OCI-LY7 (cell line): ENCODE measurements around the gene ASB2. TPM values are rescaled to one million over a fixed set of nuclear protein-coding genes. Genes with fewer than 3 reads are reported as not detected.

Experiments used
- BruUV-seq: library from RNA; stranded (reverse); fragments of 400-500 nt; replicated peaks from 2 replicates; lab custom pipeline; 2021; lab: Mats Ljungman, UMichigan
- CTCF ChIA-PET: fragments of 300-600 bp; sonication (Branson Sonifier 250); formaldehyde crosslinking; loops from one replicate; lab custom pipeline; 2022; ENCODE audit warnings: antibody characterized with exemption; ENCODE audit not compliant: unreplicated experiment; lab: Charles Lee
- POLR2A ChIA-PET: fragments of 300-600 bp; sonication (Branson Sonifier 250); formaldehyde crosslinking; loops from one replicate; lab custom pipeline; 2022; ENCODE audit warnings: antibody characterized with exemption; lab: Charles Lee
- DNase-seq: peaks from one replicate; pipeline ENCODE4 v3.0.0-alpha.2; 2015; ENCODE audit warnings: low spot score
- H2AFZ ChIP-seq: fragments of 200-600 bp; sonication (generic), shearing (Covaris generic); 2 replicates; pipeline ENCODE4 v1.6.1; 2014; ENCODE audit warnings: mild to moderate bottlenecking, antibody characterized with exemption, low read length, moderate library complexity
- H3K27ac ChIP-seq: fragments of 200-600 bp; sonication (generic); 2 replicates; pipeline ENCODE4 v1.5.1; 2014; ENCODE audit warnings: mixed run types, low read depth, mild to moderate bottlenecking, moderate library complexity, low read length, inconsistent platforms; ENCODE audit not compliant: poor library complexity, severe bottlenecking
- H3K36me3 ChIP-seq: fragments of 200-600 bp; sonication (generic); 2 replicates; pipeline ENCODE4 v1.6.1; 2014; ENCODE audit warnings: mild to moderate bottlenecking, antibody characterized with exemption, low read length, moderate library complexity, mixed read lengths; ENCODE audit not compliant: insufficient read depth
- H3K4me1 ChIP-seq: fragments of 200-600 bp; sonication (generic); 2 replicates; pipeline ENCODE4 v1.5.1; 2014; ENCODE audit warnings: mild to moderate bottlenecking, low read length; ENCODE audit not compliant: insufficient read depth, poor library complexity, severe bottlenecking
- H3K4me2 ChIP-seq: fragments of 200-600 bp; sonication (generic); 2 replicates; pipeline ENCODE4 v1.6.1; 2014; ENCODE audit warnings: mild to moderate bottlenecking, low read length
- H3K4me3 ChIP-seq: fragments of 200-600 bp; sonication (generic); 2 replicates; pipeline ENCODE4 v1.5.1; 2014; ENCODE audit warnings: mild to moderate bottlenecking, low read depth, low read length; ENCODE audit not compliant: poor library complexity, severe bottlenecking
- H3K79me2 ChIP-seq: fragments of 200-600 bp; sonication (generic); 2 replicates; pipeline ENCODE4 v1.6.1; 2016; ENCODE audit warnings: low read depth, mild to moderate bottlenecking, low read length, moderate library complexity, mixed read lengths; ENCODE audit not compliant: insufficient read depth
- H3K9me2 ChIP-seq: fragments of 200-600 bp; sonication (generic); 2 replicates; pipeline ENCODE4 v1.6.1; 2016; ENCODE audit warnings: mild to moderate bottlenecking, low read length, mixed read lengths; ENCODE audit not compliant: insufficient read depth
- H3K9me3 ChIP-seq: fragments of 200-600 bp; sonication (generic); 2 replicates; pipeline ENCODE4 v1.6.1; 2014; ENCODE audit warnings: mild to moderate bottlenecking, mixed run types, low read length, mixed read lengths
- H4K20me1 ChIP-seq: fragments of 200-600 bp; sonication (generic); 2 replicates; pipeline ENCODE4 v1.6.1; 2014; ENCODE audit warnings: mild to moderate bottlenecking, antibody characterized with exemption, low read length, moderate library complexity, mixed read lengths; ENCODE audit not compliant: insufficient read depth
- EZH2phosphoT487 ChIP-seq: fragments of 200-600 bp; sonication (generic); IDR thresholded peaks from 2 replicates; pipeline ENCODE4 v1.6.1; 2018; ENCODE audit warnings: low read depth, borderline replicate concordance, mild to moderate bottlenecking, mixed run types, antibody characterized with exemption, low read length, moderate library complexity, mixed read lengths
- intact Hi-C: fragments of 100-400 bp; cut with micrococcal nuclease; formaldehyde crosslinking; loops from one replicate; pipeline ENCODE4 v1.10.0; 2022; ENCODE audit not compliant: unreplicated experiment
- total RNA-seq, 2 experiments: library from RNA; depleted of rRNA in 1 of 2; stranded (reverse); fragments of >200 nt in 1 of 2; shearing (Covaris generic) in 1 of 2; gene quantifications; 2 replicates each; pipeline ENCODE4 v1.2.3, GENCODE V29; 2014 to 2022
- TF ChIP-seq, protein P1 (sequence below): fragments of 200-600 bp; sonication (generic); conservative IDR thresholded peaks from 2 replicates; pipeline ENCODE4 v1.5.1; 2014; ENCODE audit warnings: mild to moderate bottlenecking, antibody characterized with exemption, low read length, moderate library complexity, mixed read lengths

The ASB2 gene
- total RNA-seq, 2 experiments from 2014 or later, result 21.7 to 23.6 TPM

DNA sequence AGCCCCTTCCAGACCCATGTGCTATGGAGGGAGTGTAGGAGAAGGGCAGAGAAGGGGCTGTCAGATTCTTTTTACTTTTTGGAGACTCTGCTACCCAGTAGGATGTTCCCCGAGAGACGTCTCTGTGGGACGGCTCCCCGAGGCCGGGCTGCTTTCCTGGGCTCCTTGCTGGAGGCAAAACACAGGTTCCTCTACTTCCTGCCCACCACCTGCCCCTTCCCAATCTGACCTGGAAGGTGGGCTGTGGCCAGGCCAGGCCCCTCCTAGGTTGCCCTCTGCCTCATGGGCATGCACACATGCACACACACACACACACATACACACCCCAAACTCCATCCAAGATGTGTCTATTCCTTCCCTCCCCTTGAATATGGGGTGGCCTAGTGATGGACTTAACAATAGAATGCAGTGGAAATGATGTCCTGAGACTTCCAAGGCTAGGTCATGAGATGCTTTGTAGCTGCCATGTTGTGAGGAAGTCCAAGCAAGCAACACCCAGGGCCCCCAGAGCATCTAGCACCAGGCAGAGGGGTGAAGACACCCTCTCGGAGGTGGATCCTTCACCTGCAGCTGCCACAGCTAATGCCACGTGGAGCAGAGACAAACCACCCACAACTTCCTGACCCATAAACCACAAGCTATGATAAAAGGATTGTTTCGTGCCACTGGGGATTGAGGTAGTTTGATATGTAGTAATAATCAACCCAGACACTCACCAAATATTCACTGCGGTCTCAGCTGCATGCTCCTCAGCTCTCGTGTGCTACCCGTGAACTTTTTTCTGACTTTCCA lies 1.6 kb upstream of the ASB2 start:
- ChIA-PET POLR2A (interaction anchor here (0.5 to 9.4 kb wide), 9 partner anchors 10 to 26 kb away, joined by 3 to 70 read pairs (median 4); no protein-coding TSS in a partner anchor), CTCF (interaction anchor here (0.6 to 1.3 kb wide), 4 partner anchors 20 to 25 kb away, joined by 3 to 4 read pairs (median 3); no protein-coding TSS in a partner anchor)
- H3K4me3 ChIP-seq, result peak overlapping the region; percentile 59
- peak overlapping the region; percentile 81 for H3K27ac ChIP-seq
- H3K4me1 ChIP-seq, result peaks cover 69% of the 10 kb centered on the region
- no peaks in the 10 kb centered on the region for H4K20me1 ChIP-seq
- intact Hi-C loops, result no loop called here
- H3K36me3 ChIP-seq, result no peaks in the 10 kb centered on the region; the same call in 1 of the 2 replicates
- H3K4me2 ChIP-seq, result peak overlapping the region; percentile 84
- BruUV-seq, result no TSS peak
- H2AFZ ChIP-seq, result peak overlapping the region; percentile 76; the same call in 1 of the 2 replicates
- peak; percentile 86 for DNase-seq
- H3K9me3 ChIP-seq, result no peaks in the 10 kb centered on the region
- TF ChIP-seq EZH2phosphoT487, result no peak
- H3K79me2 ChIP-seq, result no peaks in the 10 kb centered on the region
- no peaks in the 10 kb centered on the region for H3K9me2 ChIP-seq

DNA sequence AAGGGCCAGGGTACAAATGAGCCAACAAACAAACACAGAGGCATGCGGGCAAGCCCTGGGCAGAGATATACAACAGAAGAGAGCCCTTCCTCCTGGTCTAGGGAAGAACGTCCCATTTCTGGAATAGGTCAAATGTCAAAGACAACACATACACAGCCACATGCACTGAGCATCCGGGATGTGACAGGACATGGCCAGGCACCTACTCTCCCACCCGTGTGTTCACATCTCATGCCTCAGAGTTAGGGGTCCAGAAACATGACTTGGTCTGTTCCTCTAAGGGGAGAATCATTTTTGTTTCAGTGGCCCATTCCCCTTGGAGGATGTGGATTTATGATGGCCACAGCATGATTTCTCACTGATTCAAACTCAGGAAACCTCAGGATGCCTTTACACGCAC lies 801 bp upstream of the ASB2 start:
- no peak for TF ChIP-seq EZH2phosphoT487
- TF ChIP-seq, protein P1, sequence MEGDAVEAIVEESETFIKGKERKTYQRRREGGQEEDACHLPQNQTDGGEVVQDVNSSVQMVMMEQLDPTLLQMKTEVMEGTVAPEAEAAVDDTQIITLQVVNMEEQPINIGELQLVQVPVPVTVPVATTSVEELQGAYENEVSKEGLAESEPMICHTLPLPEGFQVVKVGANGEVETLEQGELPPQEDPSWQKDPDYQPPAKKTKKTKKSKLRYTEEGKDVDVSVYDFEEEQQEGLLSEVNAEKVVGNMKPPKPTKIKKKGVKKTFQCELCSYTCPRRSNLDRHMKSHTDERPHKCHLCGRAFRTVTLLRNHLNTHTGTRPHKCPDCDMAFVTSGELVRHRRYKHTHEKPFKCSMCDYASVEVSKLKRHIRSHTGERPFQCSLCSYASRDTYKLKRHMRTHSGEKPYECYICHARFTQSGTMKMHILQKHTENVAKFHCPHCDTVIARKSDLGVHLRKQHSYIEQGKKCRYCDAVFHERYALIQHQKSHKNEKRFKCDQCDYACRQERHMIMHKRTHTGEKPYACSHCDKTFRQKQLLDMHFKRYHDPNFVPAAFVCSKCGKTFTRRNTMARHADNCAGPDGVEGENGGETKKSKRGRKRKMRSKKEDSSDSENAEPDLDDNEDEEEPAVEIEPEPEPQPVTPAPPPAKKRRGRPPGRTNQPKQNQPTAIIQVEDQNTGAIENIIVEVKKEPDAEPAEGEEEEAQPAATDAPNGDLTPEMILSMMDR, result no peak
- Histone ChIP-seq H3K9me3 (no peaks in the 10 kb centered on the region), H3K4me1 (peaks cover 78% of the 10 kb centered on the region), H3K36me3 (no peaks in the 10 kb centered on the region; the same call in 1 of the 2 replicates), H3K4me2 (peak overlapping the region; percentile 84), H4K20me1 (no peaks in the 10 kb centered on the region), H2AFZ (peak overlapping the region; percentile 81; the same call in 1 of the 2 replicates), H3K27ac (peak overlapping the region; percentile 81), H3K79me2 (no peaks in the 10 kb centered on the region), H3K9me2 (no peaks in the 10 kb centered on the region), H3K4me3 (peak overlapping the region; percentile 59)
- intact Hi-C loops, result no loop called here
- POLR2A ChIA-PET, result interaction anchor here (0.5 to 9.4 kb wide), 5 partner anchors 9 to 25 kb away, joined by 4 to 70 read pairs (median 6); no protein-coding TSS in a partner anchor
- DNase-seq, result no peak
- no TSS peak for BruUV-seq
- CTCF ChIA-PET, result interaction anchor here (0.6 to 1.1 kb wide), 2 partner anchors 9 to 21 kb away, joined by 3 read pairs; no protein-coding TSS in a partner anchor

DNA sequence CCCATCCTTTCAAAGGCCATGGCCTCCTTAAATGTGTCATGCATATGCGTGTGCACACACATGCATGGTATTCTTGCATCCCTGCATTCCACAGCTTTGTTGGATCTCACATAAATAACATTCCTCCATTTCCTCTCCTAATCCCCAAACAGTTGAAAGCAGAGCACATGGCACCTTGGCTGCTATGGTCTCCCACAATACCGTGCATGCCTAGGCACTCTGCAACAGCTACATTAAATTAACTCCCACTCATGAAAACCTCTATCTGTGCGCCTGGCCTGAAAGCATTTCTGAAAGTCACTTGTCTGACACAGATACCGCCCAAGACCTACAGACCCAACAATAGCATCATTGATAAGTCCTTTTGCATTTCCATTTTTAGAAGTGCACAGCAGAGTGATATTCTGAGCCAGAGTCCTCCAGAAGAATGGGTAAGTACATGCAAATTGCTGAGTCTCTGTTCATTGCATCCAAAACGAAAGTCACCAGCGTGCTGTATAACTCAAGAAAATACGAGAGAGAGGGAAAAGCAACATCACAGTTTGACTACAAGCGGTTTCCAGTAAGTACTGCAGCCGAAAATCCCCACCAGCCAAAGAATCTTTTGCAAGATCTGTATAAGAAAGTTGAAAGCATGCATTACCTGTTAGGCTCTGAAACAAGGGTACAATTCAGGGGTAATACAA lies 436 bp downstream of the ASB2 start:
- H3K27ac ChIP-seq, result peak overlapping the region; percentile 81

More for the DNA sequence above, 436 bp downstream of the ASB2 start:
- Histone ChIP-seq H3K36me3 (no peaks in the 10 kb centered on the region; the same call in 1 of the 2 replicates), H3K4me1 (peaks cover 90% of the 10 kb centered on the region), H3K4me3 (peak overlapping the region; percentile 59), H3K9me3 (no peaks in the 10 kb centered on the region), H3K9me2 (no peaks in the 10 kb centered on the region), H3K79me2 (no peaks in the 10 kb centered on the region), H2AFZ (peak overlapping the region; percentile 81), H4K20me1 (no peaks in the 10 kb centered on the region), H3K4me2 (peak overlapping the region; percentile 84)
- POLR2A ChIA-PET, result interaction anchor here (1.1 to 9.4 kb wide), 3 partner anchors 8 to 18 kb away, joined by 5 to 70 read pairs (median 6); no protein-coding TSS in a partner anchor
- intact Hi-C loops, result no loop called here
- BruUV-seq, result no TSS peak
- CTCF ChIA-PET, result interaction anchor here (1.1 kb wide), 1 partner anchor 8 kb away, joined by 3 read pairs; no protein-coding TSS in a partner anchor
- TF ChIP-seq, protein P1, result peak; percentile 41; the same call in 1 of the 2 replicates
- TF ChIP-seq EZH2phosphoT487, result no peak
- peak; percentile 71 for DNase-seq
